Loucy (cell line): ENCODE data around the gene P2RX1.

ENCODE experiments used
- H2AFZ ChIP-seq: fragments of 200-600 bp; sonication (generic); 2 replicates; pipeline ENCODE4 v1.6.0; 2016; ENCODE audit warnings: antibody characterized with exemption, mild to moderate bottlenecking, low read length, moderate library complexity
- H3F3A ChIP-seq: fragments of 200-600 bp; 2 replicates; pipeline ENCODE4 v1.6.0; 2016; ENCODE audit warnings: antibody characterized with exemption, low read depth, mild to moderate bottlenecking
- H3K27me3 ChIP-seq: fragments of 200-600 bp; sonication (generic); 2 replicates; pipeline ENCODE4 v1.6.1; 2014; ENCODE audit warnings: low read length, mild to moderate bottlenecking; ENCODE audit not compliant: insufficient read depth, poor library complexity, severe bottlenecking
- H3K36me3 ChIP-seq: fragments of 200-600 bp; sonication (generic); 2 replicates; pipeline ENCODE4 v1.6.1; 2016; ENCODE audit warnings: low read length; ENCODE audit not compliant: insufficient read depth
- H3K4me1 ChIP-seq: fragments of 200-600 bp; sonication (generic); 2 replicates; pipeline ENCODE4 v1.5.1; 2014; ENCODE audit warnings: low read length, mild to moderate bottlenecking; ENCODE audit not compliant: insufficient read depth, poor library complexity, severe bottlenecking
- H3K4me2 ChIP-seq: fragments of 200-600 bp; sonication (generic); 2 replicates; pipeline ENCODE4 v1.6.0; 2014; ENCODE audit warnings: antibody characterized with exemption, low read length, low read depth, mild to moderate bottlenecking; ENCODE audit not compliant: poor library complexity, severe bottlenecking
- H3K4me3 ChIP-seq: fragments of 200-600 bp; sonication (generic); 2 replicates; pipeline ENCODE4 v1.5.1; 2014; ENCODE audit warnings: low read length, mild to moderate bottlenecking, mixed read lengths; ENCODE audit not compliant: poor library complexity, severe bottlenecking
- H3K79me2 ChIP-seq: fragments of 200-600 bp; sonication (generic); 2 replicates; pipeline ENCODE4 v1.6.1; 2014; ENCODE audit warnings: low read length; ENCODE audit not compliant: insufficient read depth
- H3K9ac ChIP-seq: fragments of 200-600 bp; sonication (generic); 2 replicates; pipeline ENCODE4 v1.6.0; 2014; ENCODE audit warnings: mild to moderate bottlenecking, low read depth, low read length, moderate library complexity; ENCODE audit not compliant: poor library complexity, severe bottlenecking
- H3K9me2 ChIP-seq: fragments of 200-600 bp; sonication (generic); replicated peaks from 2 replicates; pipeline ENCODE4 v1.6.1; 2016; ENCODE audit warnings: low read depth, low read length, mixed read lengths
- H3K9me3 ChIP-seq: fragments of 200-600 bp; sonication (generic); 2 replicates; pipeline ENCODE4 v1.6.1; 2014; ENCODE audit warnings: mild to moderate bottlenecking, antibody characterized with exemption, low read length, low read depth; ENCODE audit not compliant: insufficient read depth
- H4K20me1 ChIP-seq: fragments of 200-600 bp; sonication (generic); 2 replicates; pipeline ENCODE4 v1.6.0; 2014; ENCODE audit warnings: antibody characterized with exemption, low read length, mild to moderate bottlenecking; ENCODE audit not compliant: insufficient read depth, poor library complexity, severe bottlenecking
- EZH2phosphoT487 ChIP-seq: fragments of 200-600 bp; IDR thresholded peaks from 2 replicates; pipeline ENCODE4 v1.6.1; 2018; ENCODE audit warnings: antibody characterized with exemption, mild to moderate bottlenecking, moderate library complexity, borderline replicate concordance
- TF ChIP-seq, protein P1 (sequence below): fragments of 200-600 bp; sonication (generic); conservative IDR thresholded peaks from 2 replicates; pipeline ENCODE4 v1.5.1; 2014; ENCODE audit warnings: mild to moderate bottlenecking, antibody characterized with exemption, low read length

P2RX1 gene

GRCh38 chr17:3917391-3917931 lies 1.2 kb upstream of the P2RX1 start:
- peak overlapping the region; percentile 98 for H3K9ac ChIP-seq
- TF ChIP-seq, protein P1, sequence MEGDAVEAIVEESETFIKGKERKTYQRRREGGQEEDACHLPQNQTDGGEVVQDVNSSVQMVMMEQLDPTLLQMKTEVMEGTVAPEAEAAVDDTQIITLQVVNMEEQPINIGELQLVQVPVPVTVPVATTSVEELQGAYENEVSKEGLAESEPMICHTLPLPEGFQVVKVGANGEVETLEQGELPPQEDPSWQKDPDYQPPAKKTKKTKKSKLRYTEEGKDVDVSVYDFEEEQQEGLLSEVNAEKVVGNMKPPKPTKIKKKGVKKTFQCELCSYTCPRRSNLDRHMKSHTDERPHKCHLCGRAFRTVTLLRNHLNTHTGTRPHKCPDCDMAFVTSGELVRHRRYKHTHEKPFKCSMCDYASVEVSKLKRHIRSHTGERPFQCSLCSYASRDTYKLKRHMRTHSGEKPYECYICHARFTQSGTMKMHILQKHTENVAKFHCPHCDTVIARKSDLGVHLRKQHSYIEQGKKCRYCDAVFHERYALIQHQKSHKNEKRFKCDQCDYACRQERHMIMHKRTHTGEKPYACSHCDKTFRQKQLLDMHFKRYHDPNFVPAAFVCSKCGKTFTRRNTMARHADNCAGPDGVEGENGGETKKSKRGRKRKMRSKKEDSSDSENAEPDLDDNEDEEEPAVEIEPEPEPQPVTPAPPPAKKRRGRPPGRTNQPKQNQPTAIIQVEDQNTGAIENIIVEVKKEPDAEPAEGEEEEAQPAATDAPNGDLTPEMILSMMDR: no peak
- no peak for TF ChIP-seq EZH2phosphoT487
- H3K4me1 ChIP-seq: peaks cover 48% of the 10 kb centered on the region
- peaks cover 30% of the 10 kb centered on the region for H4K20me1 ChIP-seq
- H3K4me3 ChIP-seq: peak overlapping the region; percentile 94
- no peak overlapping the region for H2AFZ ChIP-seq
- H3F3A ChIP-seq: no peaks in the 10 kb centered on the region
- peak overlapping the region; percentile 92 for H3K4me2 ChIP-seq
- no peaks in the 10 kb centered on the region for H3K36me3 ChIP-seq
- H3K9me2 ChIP-seq: no peaks in the 10 kb centered on the region
- H3K9me3 ChIP-seq: no peaks in the 10 kb centered on the region
- H3K27me3 ChIP-seq: no peaks in the 10 kb centered on the region
- peaks cover 57% of the 10 kb centered on the region for H3K79me2 ChIP-seq

DNA sequence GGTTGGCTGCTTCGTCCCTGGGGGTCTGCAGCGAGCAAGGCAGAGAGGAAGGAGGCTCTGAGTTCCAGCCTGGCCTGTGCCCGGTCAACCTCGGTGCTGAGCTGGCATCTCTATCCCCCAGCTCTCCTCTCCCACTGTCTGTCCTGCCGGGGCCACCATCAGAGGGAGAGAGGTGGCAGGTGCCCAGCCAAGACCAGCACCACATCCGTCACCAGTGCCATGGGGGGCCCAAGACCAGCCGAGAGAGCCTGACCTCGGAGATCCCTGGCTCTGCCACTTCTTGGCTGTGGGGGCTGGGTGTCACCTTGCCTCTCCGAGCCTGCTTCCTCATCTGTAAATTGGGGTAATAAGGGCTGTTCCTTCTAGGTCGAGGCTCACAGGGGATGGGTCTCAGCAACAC lies 560 bp upstream of the P2RX1 start:
- no peaks in the 10 kb centered on the region for H3K9me2 ChIP-seq
- TF ChIP-seq, protein P1: no peak
- TF ChIP-seq EZH2phosphoT487: no peak

GRCh38 chr17:3915581-3915994 lies 677 bp downstream of the P2RX1 start:
- peak overlapping the region; percentile 92 for H3K4me2 ChIP-seq
- H3K27me3 ChIP-seq: no peaks in the 10 kb centered on the region
- no peaks in the 10 kb centered on the region for H3F3A ChIP-seq
- no peaks in the 10 kb centered on the region for H3K9me3 ChIP-seq
- H3K4me3 ChIP-seq: peak overlapping the region; percentile 94
- H4K20me1 ChIP-seq: peaks cover 40% of the 10 kb centered on the region
- H3K4me1 ChIP-seq: peaks cover 48% of the 10 kb centered on the region
- H2AFZ ChIP-seq: peak overlapping the region; percentile 63; the same call in 1 of the 2 replicates
- no peaks in the 10 kb centered on the region for H3K36me3 ChIP-seq
- peak overlapping the region; percentile 98 for H3K9ac ChIP-seq
- TF ChIP-seq EZH2phosphoT487: no peak
- TF ChIP-seq, protein P1: 0 out of 2 replicates have a peak, but pooled peaks have one; percentile 18
- H3K9me2 ChIP-seq: no peaks in the 10 kb centered on the region
- peaks cover 75% of the 10 kb centered on the region for H3K79me2 ChIP-seq

More for the DNA sequence above, 560 bp upstream of the P2RX1 start:
- Histone ChIP-seq H3K9ac (peak overlapping the region; percentile 98), H4K20me1 (peaks cover 34% of the 10 kb centered on the region), H3K4me2 (peak overlapping the region; percentile 92), H3F3A (no peaks in the 10 kb centered on the region), H2AFZ (no peak overlapping the region), H3K9me3 (no peaks in the 10 kb centered on the region), H3K27me3 (no peaks in the 10 kb centered on the region), H3K79me2 (peaks cover 64% of the 10 kb centered on the region), H3K4me1 (peaks cover 48% of the 10 kb centered on the region), H3K4me3 (peak overlapping the region; percentile 94), H3K36me3 (no peaks in the 10 kb centered on the region)
